Measurements from ENCODE around the gene HNRNPA3.
"Not testable (repeated sequence)": the region's sequence is repeated elsewhere in the genome, so short reads cannot be mapped to it uniquely, and the experiment has no call there.

HNRNPA3 gene

DNA sequence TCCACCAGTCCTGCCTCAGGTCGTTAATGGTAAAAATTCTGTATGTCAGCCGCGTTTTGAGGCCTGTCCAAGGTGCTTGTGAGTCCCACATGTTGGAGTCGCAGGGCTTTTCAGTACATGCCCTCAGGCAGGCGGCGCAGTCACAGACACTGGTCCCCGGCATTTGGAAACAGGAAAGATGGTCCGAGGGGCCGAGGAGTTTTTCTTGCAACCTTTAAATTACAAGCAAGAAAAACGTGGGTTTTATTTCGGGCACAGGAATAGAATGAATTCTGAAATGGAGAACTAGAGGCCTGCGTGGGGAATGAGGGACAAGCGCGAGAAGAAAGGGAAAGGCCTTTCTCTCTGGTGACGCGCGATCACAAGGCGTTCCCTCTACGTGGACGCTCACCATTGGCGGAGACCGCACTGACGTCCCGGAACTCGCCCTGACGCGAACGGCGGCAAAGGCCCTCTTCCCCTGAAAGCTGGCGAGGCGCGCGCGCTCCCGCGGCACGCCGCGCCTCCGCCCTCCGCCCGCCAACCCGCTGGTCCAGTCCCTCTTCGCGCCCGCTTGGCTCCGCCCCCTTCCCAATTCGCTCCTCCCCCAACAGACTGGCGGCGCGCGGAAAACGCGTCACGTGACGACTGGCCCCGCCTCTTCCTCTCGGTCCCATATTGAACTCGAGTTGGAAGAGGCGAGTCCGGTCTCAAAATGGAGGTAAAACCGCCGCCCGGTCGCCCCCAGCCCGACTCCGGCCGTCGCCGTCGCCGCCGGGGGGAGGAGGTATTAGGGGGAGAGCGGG lies at the start of gene HNRNPA3:
Gene HNRNPA3, plus strand, starts transcription at position 689 of the 785 bp plus-strand sequence. Its CDS starts 6 bp downstream, at position 695.
- DNase-seq (ENCODE audit: extremely low read depth in 1 of 2, low read depth in 1 of 2) = peak; percentile 98

DNA sequence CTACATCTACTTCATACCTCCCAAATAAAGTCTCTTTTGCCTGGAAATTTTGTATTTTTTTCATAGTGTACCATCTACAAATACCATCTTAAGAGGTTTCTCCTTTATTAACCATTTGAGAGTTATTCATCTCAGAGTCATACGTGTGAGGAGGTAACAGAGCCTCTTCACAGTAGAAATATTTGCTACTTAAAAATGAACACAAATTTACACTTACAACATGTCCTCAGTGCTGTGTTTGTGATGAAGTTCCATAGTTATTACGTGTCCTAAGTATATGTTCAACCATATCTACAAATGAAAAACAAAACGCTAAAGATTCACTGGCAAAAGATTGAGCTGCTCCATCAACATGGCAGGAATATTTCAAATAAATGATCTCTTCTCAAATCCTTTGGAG lies 48.5 kb upstream of the HNRNPA3 start:
- DNase-seq (ENCODE audit: extremely low read depth in 1 of 2, low read depth in 1 of 2) = no peak

DNA sequence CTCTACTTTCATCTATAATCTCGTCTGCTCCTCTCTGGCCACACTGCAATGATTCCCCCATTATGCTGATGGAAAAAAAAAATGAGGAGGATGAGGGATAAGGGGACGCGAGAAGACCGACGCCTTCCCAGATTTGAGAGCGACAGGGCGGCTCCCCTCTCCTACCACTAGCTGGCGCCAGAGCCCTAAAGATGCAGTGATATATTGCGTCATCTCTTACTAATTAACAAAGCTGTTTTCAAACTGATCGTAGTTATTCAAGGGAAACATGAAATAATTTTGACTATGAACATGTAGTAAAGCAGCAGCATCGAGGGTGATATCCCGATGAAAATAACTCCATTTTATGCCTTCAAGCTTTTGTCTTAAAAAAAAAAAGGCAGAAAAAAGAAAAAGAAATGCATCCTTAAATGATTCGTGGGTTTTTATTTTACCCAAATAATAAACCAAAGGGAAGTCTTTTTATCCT lies 48.0 kb upstream of the HNRNPA3 start:
- peak; percentile 35 to 37 for DNase-seq (ENCODE audit: extremely low read depth in 1 of 2, low read depth in 1 of 2)

DNA sequence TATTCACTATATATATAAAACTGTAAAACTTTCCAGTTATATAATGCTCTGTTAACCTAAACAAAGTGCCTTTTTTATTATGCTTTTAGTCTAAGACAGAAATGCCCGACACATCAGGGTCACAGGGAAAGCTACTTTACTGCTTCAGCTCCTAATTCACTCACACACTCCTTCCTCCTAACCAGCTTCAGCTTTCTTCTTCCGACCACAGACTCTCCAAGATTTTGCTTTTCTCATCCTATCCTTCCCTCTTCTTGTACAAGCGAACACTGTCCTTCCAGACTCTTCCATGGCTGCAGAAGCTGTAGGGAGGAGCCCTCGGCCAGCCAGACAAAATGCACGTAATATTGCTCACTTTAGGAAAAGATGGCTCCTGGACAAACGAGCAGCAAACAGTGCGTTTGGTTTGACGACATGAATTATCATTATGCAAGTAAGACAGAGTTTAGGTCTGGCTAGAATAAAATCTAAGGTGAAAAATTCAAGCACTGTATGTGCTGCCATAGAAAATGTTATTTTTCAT lies 47.5 kb upstream of the HNRNPA3 start:
- DNase-seq (ENCODE audit: extremely low read depth in 1 of 2, low read depth in 1 of 2) = no peak

DNA sequence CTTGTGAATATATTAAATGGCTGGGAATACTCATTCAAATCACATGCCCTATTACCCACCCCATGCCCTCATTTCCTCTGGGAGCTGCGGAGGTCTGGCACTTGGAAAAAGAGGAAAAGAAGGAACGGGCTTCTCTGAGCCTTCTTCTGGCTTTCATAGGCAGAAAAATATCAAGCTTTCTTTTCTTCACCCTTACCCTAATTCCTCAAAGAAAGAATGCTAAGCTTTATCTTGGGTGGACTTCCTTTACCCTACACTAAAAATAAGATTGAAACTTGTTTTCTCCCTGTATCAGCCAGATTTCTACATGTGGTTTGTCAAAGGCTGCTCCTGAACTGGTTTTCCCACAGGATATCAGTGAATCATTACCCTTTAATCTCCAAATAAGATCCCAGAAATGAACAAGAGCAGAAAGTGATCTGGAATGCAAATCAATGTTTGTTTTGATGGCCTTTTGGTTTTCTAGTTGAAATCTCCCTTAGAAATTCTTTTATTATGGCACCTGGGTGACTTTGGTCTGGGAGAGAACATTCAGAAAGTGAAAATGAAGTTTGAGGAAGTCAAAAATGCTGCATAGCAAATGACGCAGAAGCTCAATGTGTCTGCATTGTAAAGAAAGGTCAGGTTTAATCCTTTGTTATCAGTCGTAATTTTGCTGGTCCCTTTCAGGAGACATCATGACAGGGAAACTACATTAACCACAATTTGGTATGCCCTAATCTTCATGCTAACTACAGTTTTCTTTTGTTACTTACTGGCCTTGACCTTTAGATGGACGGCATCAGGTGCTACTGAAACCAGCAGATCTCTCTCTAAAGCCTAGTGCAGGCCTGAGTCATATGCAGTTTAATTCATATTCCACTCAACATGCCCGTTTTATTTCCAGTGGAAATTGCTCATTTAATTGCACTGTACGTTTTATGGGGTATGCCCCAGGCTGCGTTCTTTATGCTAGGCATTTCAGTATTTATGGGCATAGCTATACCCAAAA lies 46.6 kb upstream of the HNRNPA3 start:
- DNase-seq (ENCODE audit: extremely low read depth in 1 of 2, low read depth in 1 of 2) = no peak

DNA sequence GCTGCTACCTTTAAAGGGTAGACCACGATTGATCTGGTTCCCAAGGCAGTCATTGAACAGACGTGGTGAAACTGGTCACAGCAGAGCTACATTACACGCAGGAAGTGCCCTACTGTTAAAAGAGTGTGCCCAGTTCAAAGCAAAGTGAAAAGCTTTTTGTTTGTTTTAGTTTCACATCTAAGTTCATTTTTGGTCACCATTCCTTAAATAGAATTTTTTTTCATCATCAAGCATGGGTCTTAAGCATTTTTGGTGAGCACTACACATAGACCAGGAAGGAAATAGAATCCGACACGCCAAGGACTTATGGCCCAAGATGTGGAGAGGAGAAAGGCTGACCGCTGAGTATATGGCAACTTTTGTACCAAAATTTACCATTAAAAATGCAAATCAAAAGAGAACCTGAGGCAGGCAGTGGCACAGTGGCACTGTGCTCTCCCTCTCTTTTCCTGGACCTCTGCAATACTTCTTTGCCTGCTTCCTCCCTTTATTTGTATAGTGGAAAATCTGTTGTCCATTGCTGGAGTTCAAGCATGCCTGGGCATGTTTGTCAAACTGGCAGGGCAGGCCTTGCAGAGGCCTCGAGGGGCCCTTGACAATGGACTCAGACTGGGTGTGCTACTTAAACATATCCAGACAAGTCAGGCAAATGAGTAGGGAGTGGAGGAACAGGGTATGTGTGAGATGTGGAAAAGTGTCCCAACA lies 42.6 kb upstream of the HNRNPA3 start:
- no peak for DNase-seq (ENCODE audit: extremely low read depth in 1 of 2, low read depth in 1 of 2)

DNA sequence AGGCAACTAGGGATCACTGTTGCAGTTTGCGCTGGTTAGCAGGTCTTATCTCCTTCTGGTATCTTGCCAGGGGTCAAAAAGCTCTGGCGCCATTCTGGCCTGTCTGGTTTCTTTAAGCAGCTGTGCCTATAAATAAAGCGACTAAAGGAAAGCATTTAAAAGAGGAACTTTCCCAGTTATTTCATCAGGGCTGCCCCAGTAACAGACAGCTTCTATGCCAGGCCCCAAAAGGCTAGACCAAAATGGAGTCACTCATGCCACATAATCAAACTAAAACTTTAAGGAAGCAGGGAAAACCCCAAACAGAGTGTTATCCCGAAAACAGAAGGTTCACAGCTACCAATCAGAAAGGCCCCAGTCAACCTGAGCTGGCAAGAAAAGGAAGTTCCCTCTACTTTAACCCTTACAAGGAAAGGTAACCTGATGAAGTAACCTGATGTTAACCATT lies 41.2 kb upstream of the HNRNPA3 start:
- DNase-seq (ENCODE audit: extremely low read depth in 1 of 2, low read depth in 1 of 2) = no peak

DNA sequence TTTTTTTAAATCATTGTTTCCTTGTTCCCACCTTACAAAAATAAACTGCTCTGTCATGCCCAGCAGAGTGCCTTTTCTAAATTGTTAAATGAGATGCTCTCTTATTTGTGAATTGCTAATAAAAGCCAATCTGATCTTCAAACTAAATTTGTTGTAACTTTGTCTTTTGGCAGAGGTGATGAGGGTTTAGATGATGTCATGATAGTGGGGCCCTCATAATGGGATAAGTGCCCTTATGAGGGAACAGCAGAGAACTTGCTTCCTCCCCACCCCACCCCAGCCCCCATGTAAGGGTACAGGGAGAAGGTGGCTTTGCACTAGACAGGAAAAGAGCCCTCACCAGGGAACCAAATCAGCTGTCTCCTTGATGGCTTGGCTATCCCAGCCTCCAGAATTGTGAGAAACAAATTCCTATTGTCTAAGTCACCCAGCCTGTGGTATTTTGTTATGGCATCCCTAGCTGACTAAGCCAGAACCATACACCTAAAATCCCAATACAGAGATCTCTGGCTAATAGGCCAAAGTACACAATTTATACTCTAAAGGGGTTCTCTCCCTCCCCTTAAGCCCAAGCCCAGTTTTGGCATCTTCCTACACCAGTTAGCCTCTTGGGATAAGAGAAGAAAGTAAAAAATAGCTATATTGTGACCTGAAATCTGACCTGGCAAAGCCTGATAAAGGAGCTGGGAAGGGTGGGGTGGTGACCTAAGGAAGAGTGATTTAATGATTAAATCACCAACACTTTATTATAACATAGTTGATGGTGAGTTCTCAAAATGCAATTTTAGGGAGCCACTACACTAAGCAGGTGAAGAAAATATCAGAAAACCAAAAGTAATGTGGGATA lies 40.3 kb upstream of the HNRNPA3 start:
- no peak for DNase-seq (ENCODE audit: extremely low read depth in 1 of 2, low read depth in 1 of 2)

DNA sequence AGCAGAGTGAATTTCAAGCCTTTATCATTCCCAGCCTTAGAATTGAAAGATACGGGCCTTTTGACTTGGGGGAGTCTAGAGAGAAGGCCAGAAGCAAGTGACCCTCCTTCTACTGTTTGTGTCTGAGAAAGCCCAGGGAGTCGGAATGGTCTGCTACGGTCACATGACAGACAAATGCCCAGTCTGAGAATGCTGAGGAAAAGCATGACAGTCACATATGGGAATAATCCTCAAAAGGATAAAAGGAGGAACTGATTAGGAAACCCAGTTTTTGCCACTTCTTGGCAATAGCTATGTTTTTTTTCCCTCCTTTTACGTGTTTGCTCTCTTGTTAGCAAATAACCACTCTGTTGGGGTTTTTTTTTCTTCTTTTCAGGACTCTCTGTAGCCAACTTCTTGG lies 38.1 kb upstream of the HNRNPA3 start:
- no peak for DNase-seq (ENCODE audit: extremely low read depth in 1 of 2, low read depth in 1 of 2)

DNA sequence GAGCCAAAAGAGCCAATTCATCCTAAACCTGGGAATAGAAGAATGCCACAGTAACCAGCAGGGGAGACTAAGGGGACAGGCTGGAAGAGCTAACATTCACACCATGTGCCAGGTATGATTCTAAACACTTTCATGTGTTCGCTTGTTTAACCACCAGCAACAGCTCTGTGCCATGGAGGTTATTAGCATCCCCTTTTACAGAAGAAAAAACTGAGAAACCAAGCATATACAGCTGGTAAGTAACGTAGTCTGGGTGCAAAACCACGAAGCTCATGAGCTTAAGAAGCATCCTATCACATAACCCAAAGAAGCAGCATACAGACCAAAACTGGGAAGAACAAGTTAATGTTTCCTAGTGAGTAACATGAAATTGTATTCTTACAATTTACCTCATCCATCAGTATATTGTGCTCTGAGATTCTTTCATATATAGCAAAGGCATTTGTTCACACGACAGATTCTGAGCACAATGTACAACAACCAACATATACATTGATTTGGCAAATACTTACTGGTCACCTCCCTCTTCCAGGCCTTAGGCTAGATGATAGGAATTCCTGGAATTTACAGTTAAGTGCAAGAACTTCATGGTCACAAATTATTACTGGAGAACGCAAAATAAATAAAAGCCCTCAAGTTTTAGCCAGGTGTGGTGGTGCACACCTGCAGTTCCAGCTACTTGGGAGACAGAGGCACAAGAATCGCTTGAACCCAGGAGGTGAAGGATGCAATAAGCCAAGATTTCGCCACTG lies 36.5 kb upstream of the HNRNPA3 start:
- no peak for DNase-seq (ENCODE audit: extremely low read depth in 1 of 2, low read depth in 1 of 2)

DNA sequence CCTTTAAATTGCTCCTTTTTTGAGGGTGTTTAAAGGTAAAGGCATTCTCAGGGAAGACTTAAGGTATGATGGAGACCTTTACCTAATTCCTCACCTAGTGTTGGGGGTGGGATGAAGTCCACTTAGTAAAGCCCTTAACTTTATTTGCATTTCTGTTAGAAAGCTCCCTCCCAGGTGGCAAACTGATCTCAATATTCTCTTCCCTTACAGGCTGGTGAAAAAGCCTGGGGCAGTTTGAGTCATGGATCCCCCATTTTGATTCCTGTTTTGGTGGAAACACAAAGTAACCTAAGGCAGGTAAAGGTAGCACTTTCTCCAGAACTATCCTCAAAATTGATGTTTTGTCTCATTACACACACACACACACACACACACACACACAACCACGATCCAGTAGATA lies 33.8 kb upstream of the HNRNPA3 start:
- DNase-seq (ENCODE audit: extremely low read depth in 1 of 2, low read depth in 1 of 2) = no peak

DNA sequence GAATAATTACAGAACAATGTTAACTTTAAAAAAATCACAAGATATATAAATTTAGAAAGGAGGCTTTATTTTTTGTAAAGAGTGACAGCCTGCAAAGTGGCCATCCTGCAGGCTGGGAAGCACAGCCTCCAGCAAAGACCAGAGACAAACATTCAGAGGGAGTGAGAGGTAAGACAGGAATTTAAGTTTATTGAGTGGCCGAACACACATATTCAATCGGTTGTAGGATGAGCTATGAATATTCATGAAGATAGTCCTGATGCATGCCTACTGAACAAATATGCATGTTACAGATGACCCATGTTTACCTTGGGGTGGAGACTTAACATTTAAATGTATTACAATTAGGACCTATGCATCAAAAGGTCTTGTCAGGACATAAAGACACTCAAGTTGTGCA lies 33.4 kb upstream of the HNRNPA3 start:
- no peak for DNase-seq (ENCODE audit: extremely low read depth in 1 of 2, low read depth in 1 of 2)

DNA sequence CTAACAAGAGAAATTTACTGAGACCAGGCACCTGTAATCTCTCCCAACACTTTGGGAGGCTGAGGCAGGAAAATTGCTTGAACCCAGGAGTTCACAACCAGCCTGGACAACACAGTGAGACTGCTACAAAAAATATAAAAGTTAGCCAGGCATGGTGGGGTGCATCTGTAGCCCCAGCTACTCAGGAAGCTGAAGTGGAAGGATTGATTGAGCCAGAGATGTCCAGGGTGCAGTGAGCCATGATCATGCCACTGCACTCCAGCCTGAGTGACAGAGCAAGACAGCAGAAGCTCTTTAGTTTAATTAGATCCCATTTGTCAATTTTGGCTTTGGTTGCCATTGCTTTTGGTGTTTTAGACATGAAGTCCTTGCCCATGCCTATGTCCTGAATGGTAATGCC lies 32.9 kb upstream of the HNRNPA3 start:
- not testable (repeated sequence) for DNase-seq (ENCODE audit: extremely low read depth in 1 of 2, low read depth in 1 of 2)

DNA sequence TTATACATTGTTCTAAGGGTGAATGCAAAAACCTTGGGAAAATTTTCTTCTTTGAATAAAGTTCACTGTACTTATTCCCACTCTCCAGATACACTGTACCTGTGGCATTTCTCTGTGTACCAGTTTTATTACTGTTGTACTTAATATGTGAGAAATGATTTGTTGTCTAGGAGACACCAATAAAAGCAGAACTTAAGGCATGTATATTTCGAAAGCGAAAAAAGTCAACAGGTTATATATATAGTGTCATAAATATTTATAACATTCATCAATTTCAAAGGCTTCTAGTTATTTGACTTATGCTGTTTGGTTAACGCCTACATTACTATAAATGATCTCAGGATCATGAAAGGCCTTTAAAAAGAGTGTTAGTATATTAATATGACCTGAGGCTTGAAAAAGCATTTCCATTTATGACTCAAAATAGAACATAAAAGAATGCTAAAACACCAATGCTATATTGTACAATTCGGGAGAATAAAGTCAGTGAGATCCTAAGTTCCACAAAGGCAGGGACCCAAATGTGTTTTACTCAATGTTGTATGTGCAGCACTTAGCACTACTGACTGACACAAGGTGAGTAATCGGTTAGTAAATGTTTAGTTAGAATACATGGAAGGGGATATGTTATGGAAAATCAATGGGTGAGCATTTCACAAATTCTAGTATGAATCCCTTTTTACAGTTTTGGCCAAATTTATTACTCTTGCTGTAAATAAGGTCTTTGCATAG lies 32.2 kb upstream of the HNRNPA3 start:
- no peak for DNase-seq (ENCODE audit: extremely low read depth in 1 of 2, low read depth in 1 of 2)

DNA sequence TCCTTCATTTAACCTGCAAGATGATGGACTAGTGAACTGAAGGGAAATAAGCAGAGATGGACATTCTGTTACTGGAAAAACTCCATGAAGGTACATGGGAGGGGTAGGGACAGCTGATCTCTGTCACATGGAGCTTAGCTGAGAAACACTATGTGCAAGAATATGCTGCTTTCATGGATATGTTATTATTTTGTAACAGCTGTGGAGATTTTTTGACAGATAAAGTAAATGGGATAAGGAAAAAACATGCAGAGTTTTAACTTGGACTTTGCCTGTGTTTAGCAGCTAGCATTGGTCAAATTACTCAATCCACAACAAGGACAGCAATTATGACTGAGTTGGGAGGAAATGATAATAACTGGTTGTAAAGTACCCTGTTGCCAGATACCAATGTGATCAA lies 28.7 kb upstream of the HNRNPA3 start:
- no peak for DNase-seq (ENCODE audit: extremely low read depth in 1 of 2, low read depth in 1 of 2)

DNA sequence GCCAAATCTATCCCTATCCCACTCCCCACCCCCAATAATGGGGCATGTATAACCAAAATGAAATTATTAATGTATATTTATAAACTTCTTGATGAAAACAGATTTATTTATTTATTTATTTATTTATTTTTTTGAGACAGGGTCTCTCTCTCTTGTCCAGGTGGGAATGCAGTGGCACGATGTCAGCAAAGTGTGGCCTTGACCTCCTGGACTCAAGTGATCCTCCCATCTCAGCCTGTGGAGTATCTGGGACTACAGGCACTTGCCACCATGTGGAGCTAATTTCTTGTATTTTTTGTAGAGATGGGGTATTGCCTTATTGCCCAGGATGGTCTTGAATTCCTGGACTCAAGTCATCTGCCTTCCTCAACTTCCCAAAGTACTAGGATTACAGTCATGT lies 28.0 kb upstream of the HNRNPA3 start:
- DNase-seq (ENCODE audit: extremely low read depth in 1 of 2, low read depth in 1 of 2) = no peak

DNA sequence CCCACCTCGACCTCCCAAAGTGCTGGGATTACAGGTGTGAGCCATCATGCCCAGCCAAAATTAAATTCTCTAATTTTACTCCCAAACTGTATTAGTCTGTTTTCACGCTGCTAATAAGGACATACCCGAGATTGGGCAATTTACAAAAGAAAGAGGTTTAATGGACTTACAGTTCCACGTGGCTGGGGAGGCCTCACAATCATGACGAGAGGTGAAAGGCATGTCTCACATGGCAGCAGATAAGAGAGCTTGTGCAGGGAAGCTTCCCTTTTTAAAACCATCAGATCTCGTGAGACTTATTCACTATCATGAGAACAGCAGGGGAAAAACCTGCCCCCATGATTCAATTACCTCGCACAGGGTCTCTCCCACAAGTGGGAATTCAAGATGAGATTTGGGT lies 26.6 kb upstream of the HNRNPA3 start:
- not testable (repeated sequence) for DNase-seq (ENCODE audit: extremely low read depth in 1 of 2, low read depth in 1 of 2)

DNA sequence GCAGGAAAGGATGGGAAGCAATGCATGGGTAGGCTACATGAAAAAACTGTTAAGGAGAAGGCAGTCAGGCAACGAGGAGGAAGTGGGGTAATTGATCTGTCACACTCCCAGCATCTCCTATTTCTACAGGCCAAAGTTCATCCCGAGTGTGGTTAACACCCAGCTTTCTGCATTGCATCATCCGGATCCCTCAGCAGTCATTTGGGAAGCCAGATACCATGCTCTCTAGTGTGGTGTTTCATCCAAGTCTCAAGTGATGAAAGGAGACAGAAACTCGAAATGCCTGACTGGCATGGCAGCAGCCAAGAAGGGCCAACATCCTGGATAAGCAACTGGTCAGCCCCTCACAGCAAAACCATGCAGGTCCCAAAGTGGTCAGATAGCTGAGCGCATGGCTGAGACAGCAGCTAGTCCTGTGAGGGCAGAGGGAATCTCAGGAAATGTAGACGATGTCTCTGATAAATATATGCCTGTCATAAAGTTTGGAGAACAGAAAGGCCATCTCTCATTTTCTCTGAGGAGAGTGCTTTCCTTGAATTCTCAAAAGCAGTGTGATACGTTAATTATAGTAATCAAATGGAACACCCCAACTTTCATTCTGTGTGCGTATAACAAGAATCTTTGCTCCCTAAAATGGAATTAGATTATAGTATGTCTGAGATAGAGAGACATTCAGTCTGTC lies 24.8 kb upstream of the HNRNPA3 start:
- DNase-seq (ENCODE audit: extremely low read depth in 1 of 2, low read depth in 1 of 2) = no peak
